GM19351 (cell line): Measurements from ENCODE around the gene ZFP36L2.
"Not testable (repeated sequence)": the region's sequence is repeated elsewhere in the genome, so short reads cannot be mapped to it uniquely, and the experiment has no call there.

Experiments
- ATAC-seq: cut with Tn5 transposase; IDR thresholded peaks from one replicate; pipeline ENCODE4 v1.9.1; 2021; ENCODE audit warnings: mild to moderate bottlenecking, moderate library complexity; ENCODE audit not compliant: unreplicated experiment

ZFP36L2 gene

DNA sequence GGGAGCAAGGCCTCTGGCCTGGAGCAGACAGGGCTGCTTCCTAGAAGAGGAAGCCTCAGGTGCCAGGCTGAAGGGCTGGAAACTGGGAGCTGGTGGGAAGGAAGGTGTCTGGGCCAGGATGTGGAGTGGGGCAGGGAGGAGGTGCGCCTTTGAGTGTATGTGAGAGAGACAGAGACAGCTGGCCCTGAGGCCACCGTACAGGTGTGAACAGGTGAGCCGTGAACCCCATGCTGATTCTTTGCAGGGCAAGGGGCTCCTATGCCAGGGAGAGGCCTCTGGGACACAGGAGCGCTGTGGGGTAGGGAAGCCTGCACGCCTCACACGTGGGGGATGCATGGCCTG is 16.3 kb downstream of the ZFP36L2 start:
- no peak for ATAC-seq

DNA sequence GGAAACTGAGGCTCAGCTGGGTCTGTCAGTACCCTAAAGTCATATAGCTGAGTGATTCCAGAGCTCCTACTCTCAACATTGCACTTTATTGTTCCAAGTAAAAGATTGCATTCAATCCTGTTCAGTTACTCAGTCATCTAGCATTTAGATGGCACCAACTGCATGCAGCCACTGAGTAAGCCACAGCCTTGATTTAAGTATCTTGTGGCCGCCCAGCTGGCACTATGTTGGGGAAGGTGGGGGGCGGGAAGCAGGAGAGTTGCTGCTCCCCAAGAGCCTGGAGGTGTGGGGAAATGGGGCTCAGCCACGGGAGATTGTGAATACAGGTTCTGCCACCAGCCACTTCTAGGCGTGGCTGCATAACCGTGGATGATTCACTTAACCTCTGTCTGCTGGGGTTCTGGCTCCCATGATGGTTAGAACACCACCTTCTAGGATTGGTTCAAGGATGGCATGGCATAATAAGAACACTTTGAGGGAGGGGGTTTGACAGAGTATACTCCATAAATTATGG is 17.1 kb downstream of the ZFP36L2 start:
- ATAC-seq = no peak

- ATAC-seq = no peak
Observed at GRCh38 chr2:43207553-43208300, 18.7 kb downstream of the ZFP36L2 start.

- no peak for ATAC-seq
Observed at GRCh38 chr2:43206602-43207001, 19.8 kb downstream of the ZFP36L2 start.

- ATAC-seq = no peak
Observed at GRCh38 chr2:43203373-43203772, 23.0 kb downstream of the ZFP36L2 start.

DNA sequence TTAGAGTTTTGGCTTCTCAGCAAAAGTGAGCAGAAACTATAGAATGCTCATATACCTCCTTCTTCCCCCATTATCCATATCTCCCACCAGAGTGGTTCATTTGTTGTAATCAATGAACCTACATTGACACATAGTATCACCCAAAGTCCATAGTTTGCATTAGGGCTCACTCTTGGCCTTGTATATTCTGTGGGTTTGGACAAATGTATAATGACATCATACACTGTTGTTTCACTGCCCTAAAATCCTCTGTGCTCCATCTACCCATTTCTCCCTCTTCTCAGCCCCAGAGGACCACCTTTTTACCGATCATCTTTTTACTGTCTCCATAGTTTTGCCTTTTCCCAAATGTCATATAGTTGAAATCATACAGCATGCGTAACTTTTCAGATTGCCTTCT is 24.1 kb downstream of the ZFP36L2 start:
- no peak for ATAC-seq

GRCh38 chr2:43201497-43201896 is 24.9 kb downstream of the ZFP36L2 start:
- ATAC-seq = no peak

DNA sequence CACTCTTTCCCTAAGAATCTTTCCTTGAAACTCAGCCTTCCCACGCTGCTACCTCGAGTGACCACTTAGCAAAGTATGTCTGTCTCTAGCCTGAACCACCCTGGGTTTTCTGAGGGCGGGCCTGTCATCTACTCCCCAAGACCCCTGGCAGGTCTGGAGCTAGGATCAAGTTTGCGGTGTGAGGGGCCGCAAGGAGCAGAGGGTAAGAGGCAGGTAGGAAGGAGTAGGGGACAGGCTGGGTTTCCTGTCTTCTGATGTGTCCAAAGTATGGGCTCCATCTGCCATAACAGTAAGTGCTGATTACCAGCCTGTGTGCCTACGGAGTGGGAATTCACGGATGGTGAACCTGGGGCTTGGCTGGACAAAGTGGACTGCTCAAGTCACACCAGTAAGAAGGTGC is 25.4 kb downstream of the ZFP36L2 start:
- ATAC-seq = no peak

- no peak for ATAC-seq
Observed at GRCh38 chr2:43199492-43200488, 26.6 kb downstream of the ZFP36L2 start.

- ATAC-seq = no peak
Observed at GRCh38 chr2:43198263-43198662, 28.1 kb downstream of the ZFP36L2 start.

DNA sequence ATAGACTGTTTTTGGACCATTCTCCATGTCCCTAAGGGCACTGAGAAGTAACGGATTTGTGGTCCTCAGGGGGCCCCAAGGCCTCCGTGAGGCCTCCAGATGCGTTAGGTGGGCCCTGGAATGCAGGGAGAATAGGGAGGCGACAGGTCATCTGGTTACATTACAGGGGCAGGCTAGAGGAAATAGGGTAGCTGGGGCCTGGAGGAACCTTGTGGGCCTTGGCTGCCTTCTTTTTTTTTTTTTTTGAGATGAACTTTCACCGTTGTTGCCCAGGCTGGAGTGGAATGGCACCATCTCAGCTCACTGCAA is 28.9 kb downstream of the ZFP36L2 start:
- no peak for ATAC-seq

DNA sequence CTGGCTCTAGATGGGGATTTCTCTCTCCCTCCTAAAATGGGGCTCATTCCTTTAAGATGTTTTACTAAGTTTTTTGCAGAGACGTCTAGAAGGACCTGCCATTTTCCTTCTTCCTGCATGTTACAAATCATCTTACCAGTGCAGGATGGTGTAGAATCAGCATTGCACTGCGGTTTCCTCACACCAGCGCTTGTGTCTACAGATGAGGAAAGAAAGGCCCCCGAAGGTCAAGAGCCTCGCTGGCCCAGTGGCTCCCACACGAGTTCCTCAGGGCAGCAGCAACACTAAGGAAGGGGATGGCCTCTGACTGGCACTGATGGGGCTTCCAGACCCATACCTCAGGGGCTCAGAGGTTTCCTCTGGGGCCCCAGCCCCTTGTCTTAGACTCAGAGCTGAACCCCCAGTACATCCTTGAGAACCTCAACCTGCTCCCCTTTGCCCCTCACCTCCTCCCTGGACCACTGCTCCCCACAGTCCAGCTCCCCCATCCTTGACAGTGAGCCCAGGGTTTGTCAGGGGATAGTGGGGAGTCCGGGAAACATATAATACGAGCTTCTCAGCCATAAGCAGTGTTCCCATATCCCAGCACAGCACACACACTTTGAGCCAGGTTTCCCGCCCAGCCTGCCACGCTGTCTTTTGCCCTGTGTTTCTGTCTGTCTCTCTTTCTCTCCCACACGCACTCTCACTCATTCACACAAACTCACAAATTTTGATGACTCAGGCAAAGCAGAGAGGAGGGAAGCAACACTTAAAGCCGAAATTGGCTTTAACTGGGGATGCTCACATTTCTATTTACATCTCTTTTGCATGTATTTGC is 29.4 kb downstream of the ZFP36L2 start:
- no peak for ATAC-seq

GRCh38 chr2:43194121-43194869 is 32.1 kb downstream of the ZFP36L2 start:
- no peak for ATAC-seq

GRCh38 chr2:43193652-43194120 is 32.7 kb downstream of the ZFP36L2 start:
- ATAC-seq = no peak

GRCh38 chr2:43192744-43193651 is 33.4 kb downstream of the ZFP36L2 start:
- no peak for ATAC-seq

DNA sequence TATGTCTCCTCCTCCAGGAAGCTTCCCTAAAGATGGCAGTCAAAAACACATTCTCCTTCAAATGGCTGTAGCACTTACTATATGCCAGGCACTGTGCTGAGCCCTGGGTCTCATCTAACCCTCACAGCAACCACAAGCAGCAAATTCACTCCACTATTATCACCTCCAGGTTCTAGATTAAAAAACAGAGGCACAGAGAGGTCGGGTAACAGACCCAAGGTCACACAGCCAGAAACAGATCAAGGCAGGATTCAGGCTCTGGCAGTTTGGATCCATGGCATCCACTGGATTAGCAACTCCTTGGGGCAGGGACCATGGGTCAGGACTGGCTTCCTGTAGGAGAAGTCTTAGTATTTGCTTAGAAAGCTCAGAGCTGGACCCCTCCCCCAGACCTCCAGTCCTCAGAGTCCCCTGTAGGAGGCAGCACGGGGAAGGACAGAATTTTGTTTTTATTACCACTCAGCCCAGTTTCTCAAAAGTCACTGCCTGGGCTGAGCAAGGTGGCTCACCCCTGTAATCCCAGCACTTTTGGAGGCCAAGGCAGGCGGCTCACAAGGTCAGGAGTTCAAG is 34.4 kb downstream of the ZFP36L2 start:
- ATAC-seq = no peak

- ATAC-seq = no peak
Observed at GRCh38 chr2:43190311-43191052, 35.9 kb downstream of the ZFP36L2 start.

DNA sequence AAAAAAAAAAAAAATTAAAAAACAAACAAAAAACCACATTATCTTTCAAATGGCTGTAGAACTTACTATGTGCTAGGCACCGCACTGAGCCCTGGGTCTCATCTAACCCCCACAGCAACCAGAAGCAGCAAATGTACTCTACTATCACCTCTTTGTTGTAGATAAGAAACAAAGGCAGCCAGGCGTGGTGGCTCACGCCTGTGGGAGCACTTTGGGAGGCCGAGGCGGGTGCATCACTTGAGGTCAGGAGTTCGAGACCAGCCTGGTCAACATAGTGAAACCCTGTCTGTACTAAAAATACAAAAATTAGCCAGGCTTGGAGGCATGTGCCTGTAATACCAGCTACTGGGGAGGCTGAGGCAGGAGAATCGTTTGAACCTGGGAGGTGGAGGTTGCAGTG is 36.5 kb downstream of the ZFP36L2 start:
- ATAC-seq = not testable (repeated sequence)
